ENCODE measurements around the gene ATIC. TPM values are rescaled to one million over a fixed set of nuclear protein-coding genes. Genes with fewer than 3 reads are reported as not detected.

Gene ATIC
- polyA plus RNA-seq, 2 of the 4 experiments (the other 2 are of a cell fraction): 298 to 328 TPM

GRCh38 chr2:215396595-215397313 is 84.9 kb downstream of the ATIC start:
- TF ChIP-seq ATOH8 (CRISPR knock-in tag; IDR thresholded peaks at IDR 0.05; ENCODE audit: low read depth) (no peak), MAFK (IDR thresholded peaks at IDR 0.05; ENCODE audit: partially characterized antibody) (peak; percentile 27), CEBPB (IDR thresholded peaks at IDR 0.05) (peak; percentile 46 to 72; a peak in 3 of 4 replicates)
- no peak for DNase-seq (ENCODE audit: low read depth in 1 of 2, low spot score in 1 of 2)
- H3K9me3 ChIP-seq: no peaks in the 10 kb centered on the region
- ChIA-PET CTCF (interaction anchor here (0.9 to 2.2 kb wide), 4 partner anchors 18 to 535 kb away, joined by 3 to 6 read pairs (median 3); no protein-coding TSS in a partner anchor), POLR2A (no interaction called here)
- peak; percentile 19 to 31; a peak in 3 of 6 replicates for ATAC-seq
- no peak for FAIRE-seq
- peak overlapping the region; percentile 44; the same call in 2 of the 3 replicates for H3K4me2 ChIP-seq
- peaks cover 30% of the 10 kb centered on the region for H3K4me1 ChIP-seq
- WGBS (ENCODE audit: missing lambda C conversion rate): 89% methylated on average over 2 of the region's 2 CpGs
- peak overlapping the region; percentile 36 to 56; a peak in 5 of 6 replicates for H3K27ac ChIP-seq
- no peak overlapping the region for H3K4me3 ChIP-seq

GRCh38 chr2:215397632-215398341 is 85.9 kb downstream of the ATIC start:
- peak overlapping the region; percentile 44 for H3K4me2 ChIP-seq
- POLR2A ChIA-PET: no interaction called here

More at GRCh38 chr2:215397632-215398341, 85.9 kb downstream of the ATIC start:
- peaks cover 30% of the 10 kb centered on the region for H3K4me1 ChIP-seq
- H3K4me3 ChIP-seq: no peak overlapping the region
- TF ChIP-seq JUNB (IDR thresholded peaks at IDR 0.05): no peak
- no peak for TF ChIP-seq PHF8 (IDR thresholded peaks at IDR 0.05; ENCODE audit: borderline replicate concordance, low read depth)
- no peak for TF ChIP-seq HOXB5 (CRISPR knock-in tag; IDR thresholded peaks at IDR 0.05)
- no peak for TF ChIP-seq BCL3 (IDR thresholded peaks at IDR 0.05)
- no peak for TF ChIP-seq EHMT2 (IDR thresholded peaks at IDR 0.05; ENCODE audit: low read depth)
- TF ChIP-seq TP53 (CRISPR knock-in tag; IDR thresholded peaks at IDR 0.05): no peak
- TF ChIP-seq FOXS1 (CRISPR knock-in tag; IDR thresholded peaks at IDR 0.05): no peak
- no peak for TF ChIP-seq HOXA7 (CRISPR knock-in tag; IDR thresholded peaks at IDR 0.05)
- no peak for TF ChIP-seq TFCP2L1 (CRISPR knock-in tag; IDR thresholded peaks at IDR 0.05)
- no peak for TF ChIP-seq FOSL2 (IDR thresholded peaks at IDR 0.05)
- TF ChIP-seq FOSL2 (CRISPR knock-in tag; IDR thresholded peaks at IDR 0.05): no peak
- no peak for TF ChIP-seq ATOH8 (CRISPR knock-in tag; IDR thresholded peaks at IDR 0.05; ENCODE audit: low read depth)
- no peak for TF ChIP-seq CBX8 (IDR thresholded peaks at IDR 0.05)
- TF ChIP-seq RAD21 (conservative IDR thresholded peaks at IDR 0.05 in 1 of 2, IDR thresholded peaks at IDR 0.05 in 1 of 2): no peak
- TF ChIP-seq NFE2L2 (conservative IDR thresholded peaks at IDR 0.05; ENCODE audit: low read length): no peak
- no peak for TF ChIP-seq CTCF (IDR thresholded peaks at IDR 0.05)
- TF ChIP-seq HMGXB4 (CRISPR knock-in tag; IDR thresholded peaks at IDR 0.05; ENCODE audit: borderline replicate concordance): no peak
- TF ChIP-seq FOSB (CRISPR knock-in tag; IDR thresholded peaks at IDR 0.05): no peak
- CTCF ChIA-PET: interaction anchor here (0.6 to 2.2 kb wide), 4 partner anchors 14 to 522 kb away, joined by 3 to 6 read pairs (median 3); no protein-coding TSS in a partner anchor
- FAIRE-seq (no peak), ATAC-seq (peak; percentile 52 to 85; a peak in 5 of 6 replicates), DNase-seq (ENCODE audit: low read depth in 1 of 2, low spot score in 1 of 2) (peak in 1 of 2 experiments; percentile 32)
- H3K27ac ChIP-seq: peak overlapping the region; percentile 15 to 53; a peak in 4 of 6 replicates
- WGBS (ENCODE audit: missing lambda C conversion rate): 29% methylated on average over 9 of the region's 9 CpGs
- no peaks in the 10 kb centered on the region for H3K9me3 ChIP-seq

All from A549 (cell line).